ENCODE data around the gene UNC80.

UNC80 gene

GRCh38 chr2:209911486-209911885, 139.9 kb downstream of the UNC80 start:
- no peak for DNase-seq (ENCODE audit: low spot score)

- no peak for DNase-seq (ENCODE audit: low spot score)
Measured at GRCh38 chr2:209913786-209914345, 142.2 kb downstream of the UNC80 start.

GRCh38 chr2:209917154-209917771, 145.6 kb downstream of the UNC80 start:
- no peak for DNase-seq (ENCODE audit: low spot score)

- no peak for DNase-seq (ENCODE audit: low spot score)
Measured at GRCh38 chr2:209918251-209918650, 146.6 kb downstream of the UNC80 start.

GRCh38 chr2:209922116-209922515, 150.5 kb downstream of the UNC80 start:
- no peak for DNase-seq (ENCODE audit: low spot score)

GRCh38 chr2:209929369-209929768, 157.7 kb downstream of the UNC80 start:
- no peak for DNase-seq (ENCODE audit: low spot score)

GRCh38 chr2:209933499-209934483, 162.2 kb downstream of the UNC80 start:
- DNase-seq (ENCODE audit: low spot score): peak; percentile 38

- DNase-seq (ENCODE audit: low spot score): no peak
Measured at GRCh38 chr2:209936106-209936666, 164.6 kb downstream of the UNC80 start.

GRCh38 chr2:209937893-209938292, 166.3 kb downstream of the UNC80 start:
- no peak for DNase-seq (ENCODE audit: low spot score)

GRCh38 chr2:209938906-209939305, 167.3 kb downstream of the UNC80 start:
- DNase-seq (ENCODE audit: low spot score): no peak

GRCh38 chr2:209940936-209941335, 169.3 kb downstream of the UNC80 start:
- DNase-seq (ENCODE audit: low spot score): no peak

GRCh38 chr2:209942426-209942825, 170.8 kb downstream of the UNC80 start:
- no peak for DNase-seq (ENCODE audit: low spot score)

GRCh38 chr2:209942936-209943605, 171.4 kb downstream of the UNC80 start:
- no peak for DNase-seq (ENCODE audit: low spot score)

- no peak for DNase-seq (ENCODE audit: low spot score)
Measured at GRCh38 chr2:209943776-209944175, 172.1 kb downstream of the UNC80 start.

GRCh38 chr2:209946539-209946938, 174.9 kb downstream of the UNC80 start:
- DNase-seq (ENCODE audit: low spot score): no peak

GRCh38 chr2:209956271-209956670, 184.6 kb downstream of the UNC80 start:
- DNase-seq (ENCODE audit: low spot score): no peak

GRCh38 chr2:209958016-209958415, 186.4 kb downstream of the UNC80 start:
- no peak for DNase-seq (ENCODE audit: low spot score)

GRCh38 chr2:209960045-209960444, 188.4 kb downstream of the UNC80 start:
- DNase-seq (ENCODE audit: low spot score): no peak

- peak; percentile 35 for DNase-seq (ENCODE audit: low spot score)
Measured at GRCh38 chr2:209960676-209961630, 189.3 kb downstream of the UNC80 start.

GRCh38 chr2:209965723-209966122, 194.1 kb downstream of the UNC80 start:
- no peak for DNase-seq (ENCODE audit: low spot score)

- no peak for DNase-seq (ENCODE audit: low spot score)
Measured at GRCh38 chr2:209969692-209970091, 198.1 kb downstream of the UNC80 start.
